Epithelial cell of umbilical artery (primary cell): ENCODE measurements around the gene BAZ1A. TPM values are rescaled to one million over a fixed set of nuclear protein-coding genes. Genes with fewer than 3 reads are reported as not detected.

Source experiments
- total RNA-seq: library from RNA; depleted of rRNA; stranded (reverse); fragments of >200 nt; gene quantifications from 2 replicates; pipeline ENCODE4 v1.2.3, GENCODE V29; 2014

BAZ1A gene
- total RNA-seq: 47.1 and 54.9 TPM in 2 replicates

GRCh38 chr14:34875031-34875922, at the start of gene BAZ1A:
TSS of gene BAZ1A (minus strand) at chr14:34875360. CDS start at chr14:34874604, 756 bp downstream.

GRCh38 chr14:34714320-34715126, 160.6 kb downstream of the BAZ1A start, which contains the start of gene CFL2:
TSS of gene CFL2 (minus strand) at chr14:34714593. CDS start at chr14:34714540, 53 bp downstream.

Other genes with a start within 250 kb of the BAZ1A start
- gene SNX6, start 245.2 kb downstream of the BAZ1A start, total RNA-seq: 181 and 190 TPM in 2 replicates
- gene CFL2, start 160.8 kb downstream of the BAZ1A start, total RNA-seq: 66.9 and 73.6 TPM in 2 replicates
- gene SRP54, start 107.6 kb upstream of the BAZ1A start, total RNA-seq: 91.3 and 95.7 TPM in 2 replicates
- 25.3 and 36.2 TPM in 2 replicates for gene FAM177A1, start 170.9 kb upstream of the BAZ1A start, total RNA-seq
- 43.5 and 59.9 TPM in 2 replicates for gene PPP2R3C, start 246.6 kb upstream of the BAZ1A start, total RNA-seq
- gene PRORP, start 247.2 kb upstream of the BAZ1A start, total RNA-seq: 25.3 and 41.6 TPM in 2 replicates